Testis (tissue), 2 donors: ENCODE results near the gene CRHBP.

ENCODE experiments used
- POLR2A ChIP-seq: fragments of 450-650 bp; IDR thresholded peaks from one replicate; pipeline ENCODE4 v1.6.1; 2017; ENCODE audit warnings: antibody characterized with exemption, mild to moderate bottlenecking, moderate library complexity
- TF ChIP-seq, protein P1 (sequence below), 3 experiments: fragments of 450-650 bp in 2 of 3; fragments of 200-600 bp in 1 of 3; sonication (generic) in 1 of 3; IDR thresholded peaks; one replicate each; pipeline ENCODE4 v1.5.1; 2016 to 2019; ENCODE audit warnings: antibody characterized with exemption in 3 of 3, mild to moderate bottlenecking in 2 of 3, moderate library complexity in 1 of 3

DNA sequence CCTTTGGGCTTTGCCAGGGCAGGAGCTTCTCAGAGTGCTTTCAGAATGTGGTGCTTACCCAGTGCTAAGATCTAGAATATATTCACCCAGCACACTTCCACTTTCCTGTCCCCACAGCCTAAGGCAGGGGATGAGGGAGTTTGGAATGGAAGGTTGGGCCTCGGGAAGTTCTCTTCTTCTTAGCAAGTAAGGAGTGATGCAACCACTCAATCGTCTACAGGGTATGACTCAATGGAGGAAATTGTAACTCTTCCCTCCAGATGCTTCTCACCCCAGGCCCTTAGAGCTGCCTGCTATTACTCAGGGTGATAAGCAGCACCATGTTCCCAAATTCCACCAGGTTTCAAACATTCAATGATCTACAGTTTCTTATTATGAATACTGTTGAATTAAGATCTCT, 46.6 kb downstream of the CRHBP start:
- TF ChIP-seq, protein P1, sequence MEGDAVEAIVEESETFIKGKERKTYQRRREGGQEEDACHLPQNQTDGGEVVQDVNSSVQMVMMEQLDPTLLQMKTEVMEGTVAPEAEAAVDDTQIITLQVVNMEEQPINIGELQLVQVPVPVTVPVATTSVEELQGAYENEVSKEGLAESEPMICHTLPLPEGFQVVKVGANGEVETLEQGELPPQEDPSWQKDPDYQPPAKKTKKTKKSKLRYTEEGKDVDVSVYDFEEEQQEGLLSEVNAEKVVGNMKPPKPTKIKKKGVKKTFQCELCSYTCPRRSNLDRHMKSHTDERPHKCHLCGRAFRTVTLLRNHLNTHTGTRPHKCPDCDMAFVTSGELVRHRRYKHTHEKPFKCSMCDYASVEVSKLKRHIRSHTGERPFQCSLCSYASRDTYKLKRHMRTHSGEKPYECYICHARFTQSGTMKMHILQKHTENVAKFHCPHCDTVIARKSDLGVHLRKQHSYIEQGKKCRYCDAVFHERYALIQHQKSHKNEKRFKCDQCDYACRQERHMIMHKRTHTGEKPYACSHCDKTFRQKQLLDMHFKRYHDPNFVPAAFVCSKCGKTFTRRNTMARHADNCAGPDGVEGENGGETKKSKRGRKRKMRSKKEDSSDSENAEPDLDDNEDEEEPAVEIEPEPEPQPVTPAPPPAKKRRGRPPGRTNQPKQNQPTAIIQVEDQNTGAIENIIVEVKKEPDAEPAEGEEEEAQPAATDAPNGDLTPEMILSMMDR (IDR thresholded peaks at IDR 0.05): no peak
- TF ChIP-seq POLR2A: no peak
